Adrenal gland (tissue), 5 donors: ENCODE data around the gene TACC2.

ENCODE experiments used
- CTCF ChIP-seq, 6 experiments: fragments of 450-650 bp in 4 of 6; fragments of 200-600 bp in 2 of 6; sonication (generic) in 1 of 6; IDR thresholded peaks; 1 replicate in 5 of 6; 2 replicates in 1 of 6; pipeline versions ENCODE4 v1.5.1 to v1.8.0; 2016 to 2021; ENCODE audit warnings: antibody characterized with exemption in 6 of 6, mild to moderate bottlenecking in 2 of 6, moderate library complexity in 1 of 6
- POLR2A ChIP-seq, 2 donors: fragments of 450-650 bp; IDR thresholded peaks; one replicate each; pipeline ENCODE4 v1.6.1; 2017; ENCODE audit warnings: antibody characterized with exemption in 2 of 2, mild to moderate bottlenecking in 2 of 2, moderate library complexity in 1 of 2
- donor health status: DM: no; HTN: no; CAD: no.

DNA sequence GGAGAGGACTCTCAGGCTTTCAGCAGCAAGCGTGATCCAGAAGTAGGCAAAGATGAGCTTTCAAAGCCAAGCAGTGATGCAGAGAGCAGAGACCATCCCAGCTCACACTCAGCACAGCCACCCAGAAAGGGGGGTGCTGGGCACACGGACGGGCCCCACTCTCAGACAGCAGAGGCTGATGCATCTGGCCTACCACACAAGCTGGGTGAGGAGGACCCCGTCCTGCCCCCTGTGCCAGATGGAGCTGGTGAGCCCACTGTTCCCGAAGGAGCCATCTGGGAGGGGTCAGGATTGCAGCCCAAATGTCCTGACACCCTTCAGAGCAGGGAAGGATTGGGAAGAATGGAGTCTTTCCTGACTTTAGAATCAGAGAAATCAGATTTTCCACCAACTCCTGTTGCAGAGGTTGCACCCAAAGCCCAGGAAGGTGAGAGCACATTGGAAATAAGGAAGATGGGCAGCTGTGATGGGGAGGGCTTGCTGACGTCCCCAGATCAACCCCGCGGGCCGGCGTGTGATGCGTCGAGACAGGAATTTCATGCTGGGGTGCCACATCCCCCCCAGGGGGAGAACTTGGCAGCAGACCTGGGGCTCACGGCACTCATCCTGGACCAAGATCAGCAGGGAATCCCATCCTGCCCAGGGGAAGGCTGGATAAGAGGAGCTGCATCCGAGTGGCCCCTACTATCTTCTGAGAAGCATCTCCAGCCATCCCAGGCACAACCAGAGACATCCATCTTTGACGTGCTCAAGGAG is 95.5 kb downstream of the TACC2 start:
- no peak for TF ChIP-seq CTCF (IDR thresholded peaks at IDR 0.05)
- TF ChIP-seq POLR2A (IDR thresholded peaks at IDR 0.05), result no peak
